Neural crest cell (in vitro differentiated cells): Measurements from ENCODE around the gene CES3. TPM values are rescaled to one million over a fixed set of nuclear protein-coding genes. Genes with fewer than 3 reads are reported as not detected.

Source experiments
- DNase-seq: peaks from one replicate; pipeline ENCODE4 v3.0.0; 2021; ENCODE audit warnings: low read depth, mixed read lengths, low spot score
- H3K27ac Mint-ChIP-seq: one replicate; pipeline ENCODE4 v1.8.0; 2021; ENCODE audit warnings: mild to moderate bottlenecking, mixed read lengths; ENCODE audit not compliant: unreplicated experiment
- H3K27me3 Mint-ChIP-seq: 2 replicates; pipeline ENCODE4 v1.8.0; 2021; ENCODE audit warnings: low read depth, mild to moderate bottlenecking, mixed read lengths
- H3K36me3 Mint-ChIP-seq: 2 replicates; pipeline ENCODE4 v1.8.0; 2021; ENCODE audit warnings: low read depth, mild to moderate bottlenecking, mixed read lengths
- H3K4me1 Mint-ChIP-seq: 2 replicates; pipeline ENCODE4 v1.8.0; 2021; ENCODE audit warnings: mixed read lengths
- H3K4me3 Mint-ChIP-seq: one replicate; pipeline ENCODE4 v1.8.0; 2021; ENCODE audit warnings: mild to moderate bottlenecking, mixed read lengths
- H3K9me3 Mint-ChIP-seq: 2 replicates; pipeline ENCODE4 v1.8.0; 2021; ENCODE audit warnings: mixed read lengths
- CTCF ChIP-seq: fragments of 200-600 bp; sonication (generic); conservative IDR thresholded peaks from 2 replicates; pipeline ENCODE4 v1.5.0; 2021; ENCODE audit warnings: antibody characterized with exemption, mild to moderate bottlenecking
- total RNA-seq: library from RNA; stranded (reverse); gene quantifications from 2 replicates; pipeline ENCODE4 v1.2.1, GENCODE V29; 2021

CES3 gene
- total RNA-seq, 1 donor from 2014 or later: 3.2 TPM

GRCh38 chr16:66975302-66975893 is 14.3 kb downstream of the CES3 start:
- Mint-ChIP-seq H3K4me3 (no peak overlapping the region), H3K36me3 (no peaks in the 10 kb centered on the region), H3K27ac (no peak overlapping the region), H3K4me1 (peaks cover 12% of the 10 kb centered on the region), H3K9me3 (no peaks in the 10 kb centered on the region), H3K27me3 (peaks cover 4% of the 10 kb centered on the region)
- no peak for TF ChIP-seq CTCF
- DNase-seq: no peak

- no peak overlapping the region for H3K4me3 Mint-ChIP-seq
- no peak for DNase-seq
- H3K27me3 Mint-ChIP-seq: peaks cover 13% of the 10 kb centered on the region
- no peak overlapping the region for H3K27ac Mint-ChIP-seq
- H3K4me1 Mint-ChIP-seq: peaks cover 12% of the 10 kb centered on the region
- no peaks in the 10 kb centered on the region for H3K36me3 Mint-ChIP-seq
- H3K9me3 Mint-ChIP-seq: no peaks in the 10 kb centered on the region
- TF ChIP-seq CTCF: no peak
Measured at GRCh38 chr16:66976746-66977145, 15.7 kb downstream of the CES3 start.

- Mint-ChIP-seq H3K9me3 (no peaks in the 10 kb centered on the region), H3K27ac (no peak overlapping the region), H3K36me3 (no peaks in the 10 kb centered on the region), H3K4me1 (peaks cover 12% of the 10 kb centered on the region), H3K4me3 (no peak overlapping the region), H3K27me3 (peaks cover 18% of the 10 kb centered on the region)
- peak; percentile 97 for TF ChIP-seq CTCF
- peak; percentile 91 for DNase-seq
Measured at GRCh38 chr16:66977341-66978113, 16.5 kb downstream of the CES3 start.

- H3K4me1 Mint-ChIP-seq: peaks cover 12% of the 10 kb centered on the region
- no peak overlapping the region for H3K27ac Mint-ChIP-seq
- no peaks in the 10 kb centered on the region for H3K9me3 Mint-ChIP-seq
- no peak for DNase-seq
- no peak for TF ChIP-seq CTCF
- H3K4me3 Mint-ChIP-seq: no peak overlapping the region
- no peaks in the 10 kb centered on the region for H3K36me3 Mint-ChIP-seq
- peaks cover 20% of the 10 kb centered on the region for H3K27me3 Mint-ChIP-seq
Measured at GRCh38 chr16:66979011-66979717, 18.1 kb downstream of the CES3 start.

- peaks cover 17% of the 10 kb centered on the region for H3K27me3 Mint-ChIP-seq
- no peaks in the 10 kb centered on the region for H3K36me3 Mint-ChIP-seq
- H3K27ac Mint-ChIP-seq: no peak overlapping the region
- no peak for TF ChIP-seq CTCF
- no peaks in the 10 kb centered on the region for H3K4me1 Mint-ChIP-seq
- H3K9me3 Mint-ChIP-seq: no peaks in the 10 kb centered on the region
- no peak for DNase-seq
- no peak overlapping the region for H3K4me3 Mint-ChIP-seq
Measured at GRCh38 chr16:66983033-66983432, 22.0 kb downstream of the CES3 start.
